Body of pancreas (tissue), 4 donors: ENCODE results near the gene TCIRG1. TPM values are rescaled to one million over a fixed set of nuclear protein-coding genes. Genes with fewer than 3 reads are reported as not detected.

Source experiments
- ATAC-seq: fragments of 150-250 bp; one replicate; pipeline ENCODE4 v1.9.1; 2016
- DNase-seq, 4 donors: peaks; one replicate each; pipeline ENCODE4 v3.0.0-alpha.2; 2019
- H3K27ac ChIP-seq, 4 donors: fragments of 200-600 bp; sonication (generic); 1 replicate in 3 of 4; 2 replicates in 1 of 4; pipeline versions ENCODE4 v1.5.1 to v1.6.1; 2016 to 2019; ENCODE audit warnings: mild to moderate bottlenecking in 1 of 4, mixed read lengths in 1 of 4, moderate library complexity in 1 of 4
- H3K27me3 ChIP-seq, 2 donors: fragments of 200-600 bp; sonication (generic); one replicate each; pipeline ENCODE4 v1.6.0; 2016; ENCODE audit warnings: mild to moderate bottlenecking in 1 of 2
- H3K36me3 ChIP-seq, 2 donors: fragments of 200-600 bp; sonication (generic); replicated peaks in 1 of 2; 2 replicates each; pipeline ENCODE4 v1.5.1; 2016; ENCODE audit warnings: low read depth in 2 of 2; ENCODE audit not compliant: insufficient read depth in 1 of 2
- H3K4me1 ChIP-seq: fragments of 200-600 bp; sonication (generic); one replicate; pipeline ENCODE4 v1.6.0; 2016
- H3K4me3 ChIP-seq, 2 donors: fragments of 200-600 bp; sonication (generic); 1 replicate in 1 of 2; 2 replicates in 1 of 2; pipeline ENCODE4 v1.5.1; 2016 to 2019
- H3K9me3 ChIP-seq, 3 donors: fragments of 200-600 bp; sonication (generic); 1 replicate in 2 of 3; 2 replicates in 1 of 3; pipeline ENCODE4 v1.5.1; 2016
- CTCF ChIP-seq, 7 experiments: fragments of 450-650 bp in 4 of 7; fragments of 200-600 bp in 3 of 7; sonication (generic) in 3 of 7; IDR thresholded peaks; one replicate each; pipeline ENCODE4 v1.5.1; 2016 to 2019; ENCODE audit warnings: antibody characterized with exemption in 7 of 7
- POLR2A ChIP-seq, 3 donors: fragments of 450-650 bp; IDR thresholded peaks; one replicate each; pipeline ENCODE4 v1.6.1; 2016; ENCODE audit warnings: antibody characterized with exemption in 3 of 3, mild to moderate bottlenecking in 2 of 3
- WGBS, 2 donors: methylation state at CpG; one replicate each; pipeline ENCODE4 v1.1.5; 2017; 5-methylcytosine and 5-hydroxymethylcytosine counted together
- intact Hi-C: fragments of 100-400 bp; cut with DNase I; formaldehyde crosslinking; loops from one replicate; pipeline ENCODE4 v1.15.1; 2023
- microRNA-seq, 2 donors: library from miRNA; unstranded; fragments of <30 nt; microRNA quantifications; one replicate each; pipeline ENCODE4, GENCODE V29; 2016; ENCODE audit warnings: borderline number of aligned reads in 2 of 2, borderline replicate concordance in 2 of 2
- small RNA-seq: library from RNA; depleted of rRNA; stranded (forward); fragments of <200 nt; gene quantifications from one replicate; pipeline ENCODE3, GENCODE V24; 2016
- total RNA-seq, 2 donors: library from RNA; depleted of rRNA; stranded (reverse); fragments of >200 nt; gene quantifications; one replicate each; pipeline ENCODE4 v1.1.0, GENCODE V29; 2016

TCIRG1 gene
- total RNA-seq, 2 donors from 2014 or later, result 488 to 798 TPM

DNA sequence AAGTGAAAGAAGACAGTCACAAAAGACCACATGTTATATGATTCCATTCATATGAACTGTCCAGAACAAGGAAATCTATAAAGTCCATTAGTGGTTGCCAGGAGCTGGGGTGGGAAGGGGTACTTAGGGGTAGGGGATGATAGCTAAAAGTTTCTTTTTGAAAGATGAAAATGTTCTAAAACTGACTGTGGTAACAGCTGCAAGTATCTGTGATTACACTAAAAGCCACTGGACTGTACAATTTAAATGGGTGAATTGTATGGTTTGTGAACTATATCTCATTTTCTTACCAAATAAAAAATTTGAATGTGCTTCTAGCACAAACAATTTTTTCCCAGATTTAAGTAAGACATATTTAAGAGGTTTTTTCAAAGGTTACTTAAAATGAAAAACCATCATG, 60.2 kb downstream of the TCIRG1 start:
- intact Hi-C loops, result no loop called here
- TF ChIP-seq POLR2A (IDR thresholded peaks at IDR 0.05), result no peak
- TF ChIP-seq CTCF (IDR thresholded peaks at IDR 0.05), result no peak
- H3K27ac ChIP-seq, result peak overlapping the region; percentile 78 to 97 (median 90)
- H3K27me3 ChIP-seq, result no peaks in the 10 kb centered on the region
- DNase-seq, result no peak
- no peak overlapping the region for H3K4me3 ChIP-seq
- H3K4me1 ChIP-seq, result peaks cover 79% of the 10 kb centered on the region
- no peak for ATAC-seq
- no peaks in the 10 kb centered on the region for H3K9me3 ChIP-seq
- H3K36me3 ChIP-seq, result no peaks in the 10 kb centered on the region

DNA sequence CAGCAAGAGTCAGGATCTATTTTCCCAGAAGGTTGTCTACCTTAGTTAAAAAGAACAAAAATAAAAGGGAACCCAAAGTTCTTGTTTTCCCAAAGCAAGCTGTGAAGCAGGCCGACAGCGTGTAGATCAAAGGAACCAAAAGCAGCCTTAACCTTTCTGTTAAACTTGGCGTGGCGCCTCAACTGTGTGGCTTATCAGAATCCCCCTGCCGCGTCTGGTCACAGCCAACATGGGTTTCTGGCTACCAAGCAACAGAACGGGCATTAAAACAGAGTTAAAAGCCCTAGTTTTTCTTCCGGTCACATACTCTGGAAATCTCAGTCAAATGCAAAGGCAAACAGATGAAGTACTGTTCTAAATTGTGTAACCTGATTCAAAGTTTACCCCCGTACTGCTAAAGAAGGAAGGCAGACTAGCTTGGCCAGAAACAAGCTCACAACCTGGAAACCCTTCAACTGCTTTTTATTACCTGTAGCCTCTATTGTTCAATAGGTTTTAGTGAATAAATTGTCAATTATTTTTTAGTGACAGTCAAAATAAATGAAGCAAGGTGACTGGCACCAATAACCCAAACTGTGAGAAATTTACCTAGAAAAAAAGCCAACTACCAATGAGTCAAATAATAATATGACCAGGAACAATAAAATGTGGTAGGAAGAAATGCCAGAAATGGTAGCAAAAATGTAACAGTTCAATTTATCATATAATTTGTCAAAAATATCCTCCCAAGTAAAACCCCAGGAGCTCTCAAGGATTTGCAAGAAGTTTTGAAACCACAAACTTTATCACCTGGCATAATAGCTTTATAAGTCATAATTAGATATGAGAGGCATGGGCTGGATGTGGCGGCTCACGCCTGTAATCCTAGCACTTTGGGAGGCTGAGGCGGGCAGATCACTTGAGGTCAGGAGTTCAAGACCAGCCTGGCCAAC, 60.9 kb downstream of the TCIRG1 start:
- H3K36me3 ChIP-seq, result no peaks in the 10 kb centered on the region
- H3K4me1 ChIP-seq, result peaks cover 80% of the 10 kb centered on the region
- TF ChIP-seq CTCF (IDR thresholded peaks at IDR 0.05) (no peak), POLR2A (IDR thresholded peaks at IDR 0.05) (peak in 2 of 3 donors; percentile 54 to 63)
- no peak overlapping the region for H3K4me3 ChIP-seq
- peak; percentile 92 to 96 (median 96) for DNase-seq
- ATAC-seq, result peak; percentile 95
- no peaks in the 10 kb centered on the region for H3K9me3 ChIP-seq
- intact Hi-C loops, result no loop called here
- 13 to 15% methylated on average over 12 of the region's 12 CpGs for WGBS, 2 donors
- H3K27ac ChIP-seq, result peak overlapping the region; percentile 78 to 97 (median 90)
- H3K27me3 ChIP-seq, result no peaks in the 10 kb centered on the region

Small RNA genes lying within 50 kb of the gene (microRNA-seq; reads per million reads assigned to microRNA genes)
- gene MIR4691 (0 reads per million in 2 donors), gene MIR6753 (0 reads per million in 2 donors), gene MIR7113 (0 to 2.3 reads per million in 2 donors)

Small RNA genes lying within 50 kb of the gene (small RNA-seq; reads per million reads assigned to genes)
- gene MIR6753, result not detected

Other genes starting within 250 kb of the TCIRG1 start
- gene UNC93B1, start 34.9 kb upstream of the TCIRG1 start, total RNA-seq, result 10 to 100 TPM; 33.9 to 40.5 TPM
- gene ALDH3B1, start 28.7 kb upstream of the TCIRG1 start, total RNA-seq, result 10 to 100 TPM; 15.2 to 18.4 TPM
- 100 to 1,000 TPM; 108 to 109 TPM for gene NDUFS8, start 8.3 kb upstream of the TCIRG1 start, total RNA-seq
- 10 to 100 TPM; 72.1 to 92.6 TPM for gene CHKA, start 82.4 kb downstream of the TCIRG1 start, total RNA-seq
- gene KMT5B, start 174.3 kb downstream of the TCIRG1 start, total RNA-seq, result 10 to 100 TPM; 30.0 to 32.2 TPM
- gene C11orf24, start 232.9 kb downstream of the TCIRG1 start, total RNA-seq, result 10 to 100 TPM in 1 of 2 donors, 1 to 10 TPM in 1; 8.2 to 14.3 TPM